GM19324 (cell line): ENCODE measurements around the gene KRTAP1-5.
"Not testable (repeated sequence)": the region's sequence is repeated elsewhere in the genome, so short reads cannot be mapped to it uniquely, and the experiment has no call there.

Experiments
- ATAC-seq: cut with Tn5 transposase; IDR thresholded peaks from one replicate; pipeline ENCODE4 v1.9.1; 2021; ENCODE audit warnings: mild to moderate bottlenecking, moderate library complexity; ENCODE audit not compliant: unreplicated experiment, low FRiP score

The KRTAP1-5 gene

GRCh38 chr17:41049110-41049509 is 22.1 kb upstream of the KRTAP1-5 start:
- no peak for ATAC-seq

GRCh38 chr17:41048441-41048840 is 21.4 kb upstream of the KRTAP1-5 start:
- no peak for ATAC-seq

GRCh38 chr17:41046735-41047465 is 19.9 kb upstream of the KRTAP1-5 start, which contains the start of gene KRTAP2-1:
Gene KRTAP2-1 (minus strand): TSS chr17:41047316. CDS start chr17:41047267, 49 bp downstream.
- ATAC-seq, result not testable (repeated sequence)

- no peak for ATAC-seq
Observed at GRCh38 chr17:41042953-41043352, 15.9 kb upstream of the KRTAP1-5 start.

GRCh38 chr17:41040783-41041571 is 14.0 kb upstream of the KRTAP1-5 start, which contains the start of gene KRTAP1-1:
Gene KRTAP1-1 (minus strand): TSS chr17:41041450. CDS start chr17:41041397, 53 bp downstream.
- not testable (repeated sequence) for ATAC-seq

- no peak for ATAC-seq
Observed at GRCh38 chr17:41037853-41038350, 10.9 kb upstream of the KRTAP1-5 start.

GRCh38 chr17:41034346-41034935 is 7.4 kb upstream of the KRTAP1-5 start, which contains the start of gene KRTAP1-3:
Gene KRTAP1-3 (minus strand): TSS chr17:41034874. CDS start chr17:41034821, 53 bp downstream.
- ATAC-seq, result not testable (repeated sequence)

- ATAC-seq, result no peak
Observed at GRCh38 chr17:41029633-41030245, 2.7 kb upstream of the KRTAP1-5 start, which contains the start of gene KRTAP1-4. Gene KRTAP1-4 (minus strand): TSS chr17:41030195. CDS start chr17:41030078, 117 bp downstream.

- ATAC-seq, result no peak
Observed at GRCh38 chr17:41024697-41025096, 2.3 kb downstream of the KRTAP1-5 start.

- no peak for ATAC-seq
Observed at GRCh38 chr17:41020336-41020735, 6.7 kb downstream of the KRTAP1-5 start.

- ATAC-seq, result no peak
Observed at GRCh38 chr17:41019415-41019814, 7.6 kb downstream of the KRTAP1-5 start.

- ATAC-seq, result no peak
Observed at GRCh38 chr17:41018541-41018940, 8.5 kb downstream of the KRTAP1-5 start.

GRCh38 chr17:41016578-41017215 is 10.3 kb downstream of the KRTAP1-5 start:
- no peak for ATAC-seq

- ATAC-seq, result no peak
Observed at GRCh38 chr17:41015454-41015853, 11.6 kb downstream of the KRTAP1-5 start.

- ATAC-seq, result no peak
Observed at GRCh38 chr17:41013606-41014005, 13.4 kb downstream of the KRTAP1-5 start.

- no peak for ATAC-seq
Observed at GRCh38 chr17:41013181-41013580, 13.8 kb downstream of the KRTAP1-5 start.

GRCh38 chr17:41012326-41013120 is 14.5 kb downstream of the KRTAP1-5 start:
- no peak for ATAC-seq

- no peak for ATAC-seq
Observed at GRCh38 chr17:41010441-41010840, 16.6 kb downstream of the KRTAP1-5 start.

GRCh38 chr17:41009936-41010335 is 17.1 kb downstream of the KRTAP1-5 start:
- ATAC-seq, result no peak
